GM12875 (cell line): ENCODE results near the gene CFAP73.
"Not testable (repeated sequence)": the region's sequence is repeated elsewhere in the genome, so short reads cannot be mapped to it uniquely, and the experiment has no call there.

Experiments used
- H3K4me3 ChIP-seq: one replicate; pipeline ENCODE4 v1.5.1; 2011; ENCODE audit warnings: low read depth, low read length, control low read depth
- TF ChIP-seq, protein P1 (sequence below): IDR thresholded peaks from 2 replicates; pipeline ENCODE4 v1.5.1; 2011; ENCODE audit warnings: low read depth, mild to moderate bottlenecking, control low read depth, inconsistent platforms, low read length, moderate library complexity, borderline replicate concordance; ENCODE audit not compliant: insufficient read depth

The CFAP73 gene

DNA sequence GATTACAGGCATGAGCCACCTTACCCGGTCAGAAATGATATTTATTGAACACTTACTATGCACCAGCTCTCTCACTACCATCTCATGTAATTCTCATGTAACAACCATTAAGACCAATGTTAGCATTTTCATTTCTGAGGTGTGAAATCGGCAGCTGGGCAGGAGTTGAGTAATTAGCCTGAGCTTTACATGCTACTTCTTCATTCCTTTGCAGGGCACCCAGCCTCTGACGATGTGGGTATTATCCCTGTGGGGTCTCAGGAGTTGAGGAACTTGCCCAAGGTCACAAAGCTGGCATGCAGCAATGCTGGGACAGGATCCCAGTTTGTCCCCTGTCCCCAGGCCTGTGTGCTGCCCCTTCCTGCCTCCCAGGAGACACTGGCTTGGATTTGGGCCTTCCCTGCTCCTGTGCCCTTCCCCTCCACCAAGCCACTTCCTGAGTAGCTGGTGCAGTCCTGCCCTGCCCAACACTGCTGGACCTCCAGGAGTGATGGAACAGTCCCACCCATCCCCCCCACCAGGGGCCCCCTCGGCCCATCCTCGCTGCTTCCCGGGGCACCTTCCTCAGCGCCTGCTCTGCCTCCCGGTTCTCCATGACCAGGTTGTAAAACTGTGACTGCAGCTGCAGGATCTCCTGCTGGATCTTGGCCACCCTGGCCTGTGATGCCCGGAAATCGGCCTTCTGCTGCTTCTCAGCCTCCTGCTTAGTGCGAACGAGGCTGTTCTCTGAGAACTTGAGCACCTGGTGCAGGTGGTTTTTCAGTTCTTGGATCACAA lies 50.7 kb downstream of the CFAP73 start:
- TF ChIP-seq, protein P1, sequence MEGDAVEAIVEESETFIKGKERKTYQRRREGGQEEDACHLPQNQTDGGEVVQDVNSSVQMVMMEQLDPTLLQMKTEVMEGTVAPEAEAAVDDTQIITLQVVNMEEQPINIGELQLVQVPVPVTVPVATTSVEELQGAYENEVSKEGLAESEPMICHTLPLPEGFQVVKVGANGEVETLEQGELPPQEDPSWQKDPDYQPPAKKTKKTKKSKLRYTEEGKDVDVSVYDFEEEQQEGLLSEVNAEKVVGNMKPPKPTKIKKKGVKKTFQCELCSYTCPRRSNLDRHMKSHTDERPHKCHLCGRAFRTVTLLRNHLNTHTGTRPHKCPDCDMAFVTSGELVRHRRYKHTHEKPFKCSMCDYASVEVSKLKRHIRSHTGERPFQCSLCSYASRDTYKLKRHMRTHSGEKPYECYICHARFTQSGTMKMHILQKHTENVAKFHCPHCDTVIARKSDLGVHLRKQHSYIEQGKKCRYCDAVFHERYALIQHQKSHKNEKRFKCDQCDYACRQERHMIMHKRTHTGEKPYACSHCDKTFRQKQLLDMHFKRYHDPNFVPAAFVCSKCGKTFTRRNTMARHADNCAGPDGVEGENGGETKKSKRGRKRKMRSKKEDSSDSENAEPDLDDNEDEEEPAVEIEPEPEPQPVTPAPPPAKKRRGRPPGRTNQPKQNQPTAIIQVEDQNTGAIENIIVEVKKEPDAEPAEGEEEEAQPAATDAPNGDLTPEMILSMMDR = no peak
- H3K4me3 ChIP-seq = no peak overlapping the region

DNA sequence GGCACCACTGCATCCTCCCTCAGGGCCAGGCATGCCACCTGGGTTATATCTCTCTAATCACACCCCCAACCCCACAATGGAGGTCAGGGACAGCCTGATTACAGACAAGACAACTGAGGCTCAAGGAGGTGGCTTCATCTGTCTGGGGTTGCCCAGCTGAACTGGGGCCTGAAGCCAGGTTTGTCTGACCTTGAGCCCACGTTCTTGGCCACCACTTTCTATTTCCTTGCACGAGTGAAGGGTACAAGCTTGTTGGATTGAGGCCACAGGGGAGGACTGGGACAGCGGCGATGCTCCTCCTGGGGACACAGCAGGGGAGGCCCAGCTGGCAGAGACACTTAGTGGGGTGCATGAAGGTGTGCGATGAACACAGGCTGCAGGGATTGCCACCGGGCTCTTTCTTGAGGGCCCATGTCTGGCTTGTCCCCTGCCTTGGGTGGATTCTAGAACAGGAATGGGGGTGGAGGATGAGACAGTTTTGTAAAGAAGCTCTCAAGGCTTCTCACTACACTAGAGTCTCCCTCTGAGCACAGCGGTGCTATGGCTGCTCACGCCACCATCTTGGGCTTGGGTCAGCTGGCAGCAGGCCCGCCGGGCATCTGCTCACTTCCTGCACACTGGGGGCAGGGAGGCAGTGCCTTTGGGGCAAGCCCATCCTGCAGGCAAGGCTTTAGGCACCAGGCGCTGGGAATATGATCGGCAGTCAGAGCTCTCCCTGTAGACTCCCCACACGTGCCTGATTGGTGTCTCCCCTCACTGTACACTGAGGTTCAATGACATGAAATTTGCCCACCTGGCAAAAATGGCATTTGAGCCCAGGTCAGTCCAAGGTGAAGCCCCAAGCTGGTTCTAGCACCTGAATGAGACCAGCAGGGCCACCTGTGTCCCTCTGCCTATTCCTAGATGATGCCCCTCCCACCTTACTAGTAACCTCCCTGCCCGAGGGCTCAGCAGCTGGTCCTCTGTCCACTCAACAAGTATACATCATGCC lies 52.0 kb downstream of the CFAP73 start:
- no peak overlapping the region for H3K4me3 ChIP-seq
- TF ChIP-seq, protein P1 = no peak

DNA sequence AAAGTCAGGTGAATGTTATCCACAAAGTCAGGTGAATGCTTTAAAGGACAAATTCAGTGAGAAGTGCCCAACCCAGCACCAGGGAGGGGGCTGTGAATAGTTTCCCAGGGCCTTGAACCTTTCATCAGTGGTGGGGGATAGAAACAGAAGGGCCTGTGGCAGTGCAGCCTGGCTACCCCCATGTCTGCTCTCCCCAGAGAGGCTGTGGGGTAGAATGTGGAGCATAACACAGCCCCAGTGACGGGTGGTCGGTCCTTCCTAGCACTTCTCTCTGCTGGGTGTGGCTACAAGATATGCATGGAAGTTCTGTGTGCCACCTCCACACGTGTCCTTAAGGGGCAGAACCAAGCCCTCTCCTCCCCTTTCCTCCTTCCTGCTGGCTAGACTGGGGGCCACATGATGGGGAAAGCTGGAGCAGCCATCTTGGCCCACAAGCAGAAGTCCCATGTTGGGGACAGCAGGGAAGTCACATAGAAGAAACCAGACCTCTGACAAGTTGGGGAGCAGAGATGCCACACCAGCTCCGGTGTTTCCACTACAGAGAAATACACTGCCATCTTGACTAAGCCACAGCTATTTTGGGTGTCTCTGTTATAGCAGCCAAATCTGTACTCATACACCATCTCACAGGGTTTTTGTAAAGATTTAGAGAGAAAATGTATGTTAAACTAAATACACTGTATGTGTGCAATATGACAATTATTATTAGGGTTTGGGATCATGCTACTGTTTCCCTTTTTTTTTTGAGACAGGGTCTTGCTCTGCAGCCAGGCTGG lies 53.0 kb downstream of the CFAP73 start:
- no peak overlapping the region for H3K4me3 ChIP-seq
- TF ChIP-seq, protein P1 = no peak

DNA sequence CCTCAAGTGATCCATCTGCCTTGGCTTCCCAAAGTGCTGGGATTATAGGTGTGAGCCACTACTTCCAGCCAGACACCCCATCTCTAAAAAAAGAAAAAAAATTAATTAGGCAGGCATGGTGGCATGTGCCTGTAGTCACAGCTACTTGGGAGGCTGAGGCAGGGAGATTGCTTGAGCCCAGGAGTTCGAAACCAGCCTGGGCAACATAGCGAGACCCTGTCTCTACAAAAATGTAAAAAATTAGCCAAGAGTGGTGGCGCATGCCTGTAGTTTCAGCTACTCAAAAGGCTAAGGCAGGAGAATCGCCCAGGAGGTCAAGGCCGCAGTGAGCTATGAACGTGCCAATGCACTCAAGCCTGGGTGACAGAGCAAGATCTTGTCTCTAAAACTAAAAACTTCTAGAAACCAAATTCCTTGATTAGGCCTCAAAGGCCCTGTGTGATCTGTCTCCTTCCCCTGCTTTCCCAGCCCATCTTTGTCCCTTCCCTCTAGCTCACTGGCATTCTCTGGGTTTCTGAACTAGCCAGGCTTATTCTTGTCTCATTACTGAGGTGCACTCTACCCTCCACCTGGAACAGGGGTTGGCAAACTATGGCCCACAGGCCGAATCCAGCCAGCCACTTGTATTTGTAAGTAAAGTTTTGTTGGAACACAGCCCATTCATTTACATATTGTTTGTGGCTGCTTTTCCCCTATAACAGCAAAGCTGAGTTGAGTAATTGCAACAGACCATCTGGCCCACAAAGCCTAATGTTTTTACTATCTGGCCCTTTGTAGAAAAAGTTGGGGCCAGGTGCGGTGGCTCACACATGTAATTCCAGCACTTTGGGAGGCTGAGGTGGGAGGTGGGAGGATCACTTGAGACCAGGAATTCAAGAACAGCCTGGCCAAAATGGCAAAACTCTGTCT lies 54.6 kb downstream of the CFAP73 start:
- TF ChIP-seq, protein P1 = no peak
- no peak overlapping the region for H3K4me3 ChIP-seq

DNA sequence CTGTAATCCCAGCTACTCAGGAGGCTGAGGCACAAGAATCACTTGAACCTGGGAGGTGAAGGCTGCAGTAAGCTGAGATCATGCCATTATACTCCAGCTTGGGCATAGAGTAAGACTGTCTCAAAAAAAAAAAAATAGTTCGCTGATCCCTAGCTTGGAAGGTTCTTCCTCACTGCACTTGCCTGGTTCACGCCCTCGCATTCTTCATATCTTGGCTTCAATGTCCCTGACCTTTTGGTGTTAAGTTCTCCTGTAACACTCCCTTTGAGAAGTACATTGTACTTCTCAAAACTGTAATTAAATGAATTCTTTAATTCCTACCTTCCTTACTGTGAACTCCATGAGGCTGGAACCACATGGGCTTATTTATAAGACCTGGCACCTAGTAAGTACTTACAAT lies 55.3 kb downstream of the CFAP73 start:
- H3K4me3 ChIP-seq = no peak overlapping the region
- TF ChIP-seq, protein P1 = no peak

DNA sequence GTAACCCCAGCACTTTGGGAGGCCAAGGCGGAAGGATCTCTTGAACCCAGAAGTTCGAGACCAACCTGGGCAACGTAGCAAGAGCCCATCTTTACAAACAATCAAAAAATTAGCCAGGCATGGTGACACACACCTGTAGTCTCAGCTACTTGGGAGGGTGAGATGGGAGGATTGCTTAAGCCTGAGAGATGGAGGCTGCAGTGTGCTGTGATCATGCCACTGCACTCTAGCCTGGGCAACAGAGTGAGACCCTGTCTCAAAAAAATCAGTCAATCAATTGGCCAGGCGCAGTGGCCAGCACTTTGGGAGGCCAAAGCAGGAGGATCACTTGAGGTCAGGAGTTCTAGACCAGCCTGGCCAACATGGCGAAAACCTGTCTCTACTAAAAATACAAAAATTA lies 57.3 kb downstream of the CFAP73 start:
- H3K4me3 ChIP-seq = not testable (repeated sequence)
